ENCODE data around the gene LRMDA.

LRMDA gene

GRCh38 chr10:76315240-76315639 is 883.8 kb downstream of the LRMDA start:
- H3K36me3 ChIP-seq (ENCODE audit: insufficient read depth, low read length): no peaks in the 10 kb centered on the region
- no peaks in the 10 kb centered on the region for H4K20me1 ChIP-seq (ENCODE audit: insufficient read depth, low read length, poor library complexity, severe bottlenecking)
- no peaks in the 10 kb centered on the region for H3K4me1 ChIP-seq (ENCODE audit: insufficient read depth, low read length, poor library complexity, severe bottlenecking)
- no peaks in the 10 kb centered on the region for H3K9me3 ChIP-seq (ENCODE audit: insufficient read depth, low read depth, low read length)
- no peak overlapping the region for H3K9ac ChIP-seq (ENCODE audit: low read depth, low read length, poor library complexity, severe bottlenecking)
- H3K4me2 ChIP-seq (ENCODE audit: low read depth, low read length, poor library complexity, severe bottlenecking): no peak overlapping the region
- no peak overlapping the region for H2AFZ ChIP-seq (ENCODE audit: low read length)
- no peaks in the 10 kb centered on the region for H3K27me3 ChIP-seq (ENCODE audit: insufficient read depth, low read length, poor library complexity, severe bottlenecking)
- H3K4me3 ChIP-seq (ENCODE audit: low read length, poor library complexity, severe bottlenecking): no peak overlapping the region
- no peaks in the 10 kb centered on the region for H3K79me2 ChIP-seq (ENCODE audit: insufficient read depth, low read length)
- H3F3A ChIP-seq (ENCODE audit: low read depth): no peaks in the 10 kb centered on the region
- no peaks in the 10 kb centered on the region for H3K9me2 ChIP-seq (replicated peaks; ENCODE audit: low read depth, low read length)
- TF ChIP-seq EZH2phosphoT487 (IDR thresholded peaks at IDR 0.05; ENCODE audit: borderline replicate concordance): no peak
- peak; percentile 30; the same call in 1 of the 2 replicates for TF ChIP-seq CTCF (conservative IDR thresholded peaks at IDR 0.05; ENCODE audit: low read length)

GRCh38 chr10:76316234-76316633 is 884.8 kb downstream of the LRMDA start:
- no peaks in the 10 kb centered on the region for H3F3A ChIP-seq (ENCODE audit: low read depth)
- TF ChIP-seq EZH2phosphoT487 (IDR thresholded peaks at IDR 0.05; ENCODE audit: borderline replicate concordance) (no peak), CTCF (conservative IDR thresholded peaks at IDR 0.05; ENCODE audit: low read length) (no peak)
- H3K79me2 ChIP-seq (ENCODE audit: insufficient read depth, low read length): no peaks in the 10 kb centered on the region
- no peak overlapping the region for H2AFZ ChIP-seq (ENCODE audit: low read length)
- no peaks in the 10 kb centered on the region for H3K27me3 ChIP-seq (ENCODE audit: insufficient read depth, low read length, poor library complexity, severe bottlenecking)
- H4K20me1 ChIP-seq (ENCODE audit: insufficient read depth, low read length, poor library complexity, severe bottlenecking): no peaks in the 10 kb centered on the region
- H3K9ac ChIP-seq (ENCODE audit: low read depth, low read length, poor library complexity, severe bottlenecking): no peak overlapping the region
- no peak overlapping the region for H3K4me3 ChIP-seq (ENCODE audit: low read length, poor library complexity, severe bottlenecking)
- H3K9me2 ChIP-seq (replicated peaks; ENCODE audit: low read depth, low read length): no peaks in the 10 kb centered on the region
- no peaks in the 10 kb centered on the region for H3K36me3 ChIP-seq (ENCODE audit: insufficient read depth, low read length)
- H3K4me2 ChIP-seq (ENCODE audit: low read depth, low read length, poor library complexity, severe bottlenecking): no peak overlapping the region
- H3K9me3 ChIP-seq (ENCODE audit: insufficient read depth, low read depth, low read length): no peaks in the 10 kb centered on the region
- no peaks in the 10 kb centered on the region for H3K4me1 ChIP-seq (ENCODE audit: insufficient read depth, low read length, poor library complexity, severe bottlenecking)

GRCh38 chr10:76317078-76317477 is 885.7 kb downstream of the LRMDA start:
- Histone ChIP-seq H3K9me2 (replicated peaks; ENCODE audit: low read depth, low read length) (no peaks in the 10 kb centered on the region), H3K9ac (ENCODE audit: low read depth, low read length, poor library complexity, severe bottlenecking) (no peak overlapping the region), H4K20me1 (ENCODE audit: insufficient read depth, low read length, poor library complexity, severe bottlenecking) (no peaks in the 10 kb centered on the region), H3K79me2 (ENCODE audit: insufficient read depth, low read length) (no peaks in the 10 kb centered on the region), H3K4me2 (ENCODE audit: low read depth, low read length, poor library complexity, severe bottlenecking) (no peak overlapping the region), H3K36me3 (ENCODE audit: insufficient read depth, low read length) (no peaks in the 10 kb centered on the region), H3F3A (ENCODE audit: low read depth) (no peaks in the 10 kb centered on the region), H2AFZ (ENCODE audit: low read length) (no peak overlapping the region), H3K4me3 (ENCODE audit: low read length, poor library complexity, severe bottlenecking) (no peak overlapping the region), H3K4me1 (ENCODE audit: insufficient read depth, low read length, poor library complexity, severe bottlenecking) (no peaks in the 10 kb centered on the region), H3K9me3 (ENCODE audit: insufficient read depth, low read depth, low read length) (no peaks in the 10 kb centered on the region), H3K27me3 (ENCODE audit: insufficient read depth, low read length, poor library complexity, severe bottlenecking) (no peaks in the 10 kb centered on the region)
- no peak for TF ChIP-seq CTCF (conservative IDR thresholded peaks at IDR 0.05; ENCODE audit: low read length)

Data from Loucy (cell line).